Peyer's patch (tissue), 4 donors: ENCODE measurements around the gene POLR1A. TPM values are rescaled to one million over a fixed set of nuclear protein-coding genes. Genes with fewer than 3 reads are reported as not detected.
A peak's percentile ranks its signal among the peaks of the same experiment; 100 is the strongest.

Source experiments
- DNase-seq, 3 donors: peaks; one replicate each; pipeline ENCODE4 v3.0.0-alpha.2; 2017 to 2019
- H3K27ac ChIP-seq, 4 donors: fragments of 200-600 bp; sonication (generic); one replicate each; pipeline ENCODE4 v1.5.1; 2016 to 2019
- H3K27me3 ChIP-seq, 2 donors: fragments of 200-600 bp; sonication (generic); one replicate each; pipeline ENCODE4 v1.5.1; 2019
- H3K36me3 ChIP-seq, 3 donors: fragments of 200-600 bp; sonication (generic); one replicate each; pipeline ENCODE4 v1.5.1; 2016 to 2019
- H3K4me1 ChIP-seq, 4 donors: fragments of 200-600 bp; sonication (generic); one replicate each; pipeline ENCODE4 v1.5.1; 2016 to 2019
- H3K4me3 ChIP-seq, 4 donors: fragments of 200-600 bp; sonication (generic); 1 replicate in 3 of 4; 2 replicates in 1 of 4; pipeline ENCODE4 v1.5.1; 2016 to 2019; ENCODE audit warnings: mild to moderate bottlenecking in 1 of 4
- H3K9me3 ChIP-seq, 4 donors: fragments of 200-600 bp; sonication (generic); one replicate each; pipeline ENCODE4 v1.5.1; 2016 to 2019; ENCODE audit warnings: mild to moderate bottlenecking in 1 of 4
- CTCF ChIP-seq, 6 experiments: fragments of 450-650 bp in 4 of 6; fragments of 200-600 bp in 2 of 6; sonication (generic) in 1 of 6; IDR thresholded peaks; one replicate each; pipeline ENCODE4 v1.5.1; 2017 to 2019; ENCODE audit warnings: antibody characterized with exemption in 6 of 6, mild to moderate bottlenecking in 3 of 6, moderate library complexity in 1 of 6
- POLR2A ChIP-seq, 2 donors: fragments of 450-650 bp; IDR thresholded peaks; one replicate each; pipeline ENCODE4 v1.5.1; 2017; ENCODE audit warnings: antibody characterized with exemption in 2 of 2, mild to moderate bottlenecking in 2 of 2, moderate library complexity in 2 of 2
- total RNA-seq, 4 donors: library from RNA; depleted of rRNA; stranded (reverse); fragments of >200 nt; gene quantifications; one replicate each; pipeline ENCODE4 v1.1.0, GENCODE V29; 2016

Gene POLR1A
- total RNA-seq, 4 donors from 2014 or later, result 9.1 to 27.2 (median 15.4) TPM

- no peaks in the 10 kb centered on the region for H3K27me3 ChIP-seq
- no peak for DNase-seq
- peak overlapping the region; percentile 77 to 90 (median 86) for H3K27ac ChIP-seq
- H3K36me3 ChIP-seq, result peaks cover 0 to 43% (median 0%) of the 10 kb centered on the region in 3 donors
- peaks cover 6 to 41% (median 35%) of the 10 kb centered on the region in 4 donors for H3K4me1 ChIP-seq
- TF ChIP-seq POLR2A (IDR thresholded peaks at IDR 0.05), result no peak
- H3K9me3 ChIP-seq, result no peaks in the 10 kb centered on the region
- H3K4me3 ChIP-seq, result no peak overlapping the region
Observed at GRCh38 chr2:86036669-86037138, 69.0 kb downstream of the POLR1A start.

GRCh38 chr2:86035883-86036668, 69.6 kb downstream of the POLR1A start:
- Histone ChIP-seq H3K27me3 (no peaks in the 10 kb centered on the region), H3K4me1 (peaks cover 6 to 41% (median 35%) of the 10 kb centered on the region in 4 donors), H3K4me3 (peak overlapping the region in 1 of 4 donors; percentile 25), H3K27ac (peak overlapping the region; percentile 77 to 90 (median 86)), H3K9me3 (no peaks in the 10 kb centered on the region), H3K36me3 (peaks cover 0 to 45% (median 0%) of the 10 kb centered on the region in 3 donors)
- TF ChIP-seq CTCF (IDR thresholded peaks at IDR 0.05) (peak in 4 of 6 experiments; percentile 22 to 57 (median 30)), POLR2A (IDR thresholded peaks at IDR 0.05) (no peak)
- DNase-seq, result peak; percentile 59 to 93 (median 89)

- DNase-seq, result peak in 1 of 3 donors; percentile 42
- Histone ChIP-seq H3K27me3 (no peaks in the 10 kb centered on the region), H3K9me3 (no peaks in the 10 kb centered on the region), H3K36me3 (peaks cover 0 to 52% (median 0%) of the 10 kb centered on the region in 3 donors), H3K4me1 (peaks cover 6 to 41% (median 35%) of the 10 kb centered on the region in 4 donors), H3K4me3 (no peak overlapping the region), H3K27ac (peak overlapping the region; percentile 77 to 90 (median 86))
- TF ChIP-seq CTCF (IDR thresholded peaks at IDR 0.05) (no peak), POLR2A (IDR thresholded peaks at IDR 0.05) (no peak)
Observed at GRCh38 chr2:86035376-86035882, 70.3 kb downstream of the POLR1A start.

GRCh38 chr2:86033751-86034692, 71.7 kb downstream of the POLR1A start:
- DNase-seq, result no peak
- peaks cover 0 to 53% (median 0%) of the 10 kb centered on the region in 3 donors for H3K36me3 ChIP-seq
- no peaks in the 10 kb centered on the region for H3K27me3 ChIP-seq
- peak overlapping the region in 3 of 4 donors; percentile 7 to 86 (median 86) for H3K27ac ChIP-seq
- TF ChIP-seq CTCF (IDR thresholded peaks at IDR 0.05), result no peak
- TF ChIP-seq POLR2A (IDR thresholded peaks at IDR 0.05), result no peak
- no peaks in the 10 kb centered on the region for H3K9me3 ChIP-seq
- H3K4me3 ChIP-seq, result no peak overlapping the region
- peaks cover 6 to 40% (median 35%) of the 10 kb centered on the region in 4 donors for H3K4me1 ChIP-seq

- H3K36me3 ChIP-seq, result peaks cover 0 to 62% (median 0%) of the 10 kb centered on the region in 3 donors
- DNase-seq, result no peak
- H3K4me3 ChIP-seq, result no peak overlapping the region
- no peaks in the 10 kb centered on the region for H3K27me3 ChIP-seq
- no peak overlapping the region for H3K27ac ChIP-seq
- peaks cover 6 to 30% (median 26%) of the 10 kb centered on the region in 4 donors for H3K4me1 ChIP-seq
- H3K9me3 ChIP-seq, result no peaks in the 10 kb centered on the region
- no peak for TF ChIP-seq POLR2A (IDR thresholded peaks at IDR 0.05)
- TF ChIP-seq CTCF (IDR thresholded peaks at IDR 0.05), result no peak
Observed at GRCh38 chr2:86032861-86033595, 72.7 kb downstream of the POLR1A start.
